H1 (cell line): ENCODE measurements around the gene HCK. TPM values are rescaled to one million over a fixed set of nuclear protein-coding genes. Genes with fewer than 3 reads are reported as not detected.

Experiments used
- EZH2 ChIP-seq: fragments of 200-600 bp; sonication (generic); IDR thresholded peaks from 2 replicates; pipeline ENCODE4 v1.7.1; 2012; ENCODE audit warnings: low read depth, mild to moderate bottlenecking, moderate library complexity, low read length, inconsistent platforms; ENCODE audit not compliant: severe bottlenecking
- polyA plus RNA-seq, 7 experiments: library from polyadenylated mRNA; depleted of rRNA in 3 of 7; stranded (reverse) in 5 of 7; unstranded in 2 of 7; fragments of >200 nt in 5 of 7; fragments of 200-250 nt in 2 of 7; gene quantifications; 1 replicate in 5 of 7; 2 replicates in 1 of 7; 4 replicates in 1 of 7; pipeline versions ENCODE4 v1.2.1 to v1.2.3, GENCODE V29; 2011 to 2013; ENCODE audit warnings: missing spikeins in 2 of 7, mixed read lengths in 2 of 7
- total RNA-seq: library from RNA; stranded (reverse); fragmentation: NEBNext Ultra II Directional; extraction: Animal tissue kit (Norgen Biotek cat#: 25700); gene quantifications from 2 replicates; pipeline ENCODE4 v1.2.1, GENCODE V29; 2021

Gene HCK
- total and polyA plus RNA-seq, 2 of the 8 experiments (the other 6 are each of a cell fraction or from before 2014, with no cell fraction given), result 0.37 to 4.3 TPM

- TF ChIP-seq EZH2, result no peak
Measured at GRCh38 chr20:32027643-32028042, 24.4 kb upstream of the HCK start (continued).
